PC-3 (cell line): ENCODE data around the gene MSI2. TPM values are rescaled to one million over a fixed set of nuclear protein-coding genes. Genes with fewer than 3 reads are reported as not detected.

Source experiments
- ATAC-seq: fragments of 200-7000 bp; cut with Tn5 transposase; 2 replicates; pipeline ENCODE4 v1.9.1; 2020; ENCODE audit warnings: mild to moderate bottlenecking, moderate library complexity
- BruUV-seq: library from RNA; stranded (reverse); fragments of 400-500 nt; replicated peaks from 2 replicates; lab custom pipeline; 2021; lab: Mats Ljungman, UMichigan
- CTCF ChIA-PET: fragments of 300-600 bp; sonication (Branson Sonifier 250); formaldehyde crosslinking; loops from one replicate; lab custom pipeline; 2022; ENCODE audit warnings: antibody characterized with exemption; lab: Charles Lee
- POLR2A ChIA-PET: fragments of 300-600 bp; sonication (Branson Sonifier 250); formaldehyde crosslinking; loops from one replicate; lab custom pipeline; 2022; ENCODE audit warnings: antibody characterized with exemption; ENCODE audit not compliant: unreplicated experiment; lab: Charles Lee
- DNase-seq: peaks from one replicate; pipeline ENCODE4 v3.0.0-alpha.2; 2015
- H2AFZ ChIP-seq: fragments of 300-600 bp; sonication (generic); 2 replicates; pipeline ENCODE4 v1.6.0; 2016; ENCODE audit warnings: antibody characterized with exemption, low read length
- H3F3A ChIP-seq: fragments of 300-600 bp; sonication (generic); one replicate; pipeline ENCODE4 v1.6.0; 2017; ENCODE audit warnings: antibody characterized with exemption, low read length, control low read depth, mild to moderate bottlenecking; ENCODE audit not compliant: unreplicated experiment
- H3K27ac ChIP-seq: fragments of 300-600 bp; sonication (generic); 2 replicates; pipeline ENCODE4 v1.5.1; 2016; ENCODE audit warnings: mild to moderate bottlenecking, low read length
- H3K27me3 ChIP-seq: fragments of 300-600 bp; sonication (generic); 2 replicates; pipeline ENCODE4 v1.6.1; 2016; ENCODE audit warnings: low read length, mixed read lengths
- H3K36me3 ChIP-seq: fragments of 300-600 bp; sonication (generic); 2 replicates; pipeline ENCODE4 v1.6.1; 2016; ENCODE audit warnings: low read depth, mixed run types, low read length, mixed read lengths
- H3K4me1 ChIP-seq: fragments of 300-600 bp; sonication (generic); 2 replicates; pipeline ENCODE4 v1.5.1; 2016; ENCODE audit warnings: low read length; ENCODE audit not compliant: insufficient read depth
- H3K4me2 ChIP-seq: fragments of 300-600 bp; sonication (generic); 2 replicates; pipeline ENCODE4 v1.6.0; 2016; ENCODE audit warnings: low read length
- H3K4me3 ChIP-seq: fragments of 300-600 bp; sonication (generic); 2 replicates; pipeline ENCODE4 v1.5.1; 2016; ENCODE audit warnings: mild to moderate bottlenecking, low read length, mixed read lengths
- H3K79me2 ChIP-seq: fragments of 300-600 bp; sonication (generic); 2 replicates; pipeline ENCODE4 v1.6.1; 2017; ENCODE audit warnings: low read length, mixed read lengths
- H3K9ac ChIP-seq: fragments of 300-600 bp; sonication (generic); 2 replicates; pipeline ENCODE4 v1.6.0; 2016; ENCODE audit warnings: mild to moderate bottlenecking, low read length
- H3K9me2 ChIP-seq: fragments of 300-600 bp; sonication (generic); replicated peaks from 2 replicates; pipeline ENCODE4 v1.6.1; 2016; ENCODE audit warnings: mixed run types, low read length, mixed read lengths
- H3K9me3 ChIP-seq: fragments of 300-600 bp; sonication (generic); 2 replicates; pipeline ENCODE4 v1.6.1; 2016; ENCODE audit warnings: low read length, mixed read lengths
- H4K20me1 ChIP-seq: fragments of 300-600 bp; sonication (generic); 2 replicates; pipeline ENCODE4 v1.6.1; 2016; ENCODE audit warnings: low read length, mixed read lengths
- EZH2 ChIP-seq: fragments of 300-600 bp; sonication (generic); IDR thresholded peaks from one replicate; pipeline ENCODE4 v1.6.1; 2017; ENCODE audit warnings: antibody characterized with exemption, mild to moderate bottlenecking, low read length; ENCODE audit not compliant: unreplicated experiment
- EZH2phosphoT487 ChIP-seq: fragments of 300-600 bp; sonication (generic); IDR thresholded peaks from 2 replicates; pipeline ENCODE4 v1.6.1; 2018; ENCODE audit warnings: mild to moderate bottlenecking, antibody characterized with exemption, low read length, borderline replicate concordance
- intact Hi-C: fragments of 100-400 bp; cut with micrococcal nuclease; formaldehyde crosslinking; loops from 2 replicates; pipeline ENCODE4 v1.9.0; 2023
- total RNA-seq: library from RNA; depleted of rRNA; stranded (reverse); fragments of >200 nt; gene quantifications from 2 replicates; pipeline ENCODE4 v1.2.3, GENCODE V29; 2014
- TF ChIP-seq, protein P1 (sequence below): fragments of 300-600 bp; sonication (generic); conservative IDR thresholded peaks from 2 replicates; pipeline ENCODE4 v1.5.1; 2017; ENCODE audit warnings: antibody characterized with exemption, low read depth, mild to moderate bottlenecking, low read length

Gene MSI2
- total RNA-seq, 1 experiment from 2014 or later: 54.7 TPM

- DNase-seq: no peak
- Histone ChIP-seq H3K36me3 (no peaks in the 10 kb centered on the region), H3F3A (no peaks in the 10 kb centered on the region), H3K9me2 (no peaks in the 10 kb centered on the region), H3K9ac (no peak overlapping the region), H4K20me1 (no peaks in the 10 kb centered on the region), H3K79me2 (no peaks in the 10 kb centered on the region), H3K4me3 (no peak overlapping the region), H2AFZ (no peak overlapping the region), H3K4me2 (no peak overlapping the region), H3K27ac (no peak overlapping the region), H3K4me1 (no peaks in the 10 kb centered on the region), H3K9me3 (no peaks in the 10 kb centered on the region), H3K27me3 (no peaks in the 10 kb centered on the region)
- TF ChIP-seq, protein P1, sequence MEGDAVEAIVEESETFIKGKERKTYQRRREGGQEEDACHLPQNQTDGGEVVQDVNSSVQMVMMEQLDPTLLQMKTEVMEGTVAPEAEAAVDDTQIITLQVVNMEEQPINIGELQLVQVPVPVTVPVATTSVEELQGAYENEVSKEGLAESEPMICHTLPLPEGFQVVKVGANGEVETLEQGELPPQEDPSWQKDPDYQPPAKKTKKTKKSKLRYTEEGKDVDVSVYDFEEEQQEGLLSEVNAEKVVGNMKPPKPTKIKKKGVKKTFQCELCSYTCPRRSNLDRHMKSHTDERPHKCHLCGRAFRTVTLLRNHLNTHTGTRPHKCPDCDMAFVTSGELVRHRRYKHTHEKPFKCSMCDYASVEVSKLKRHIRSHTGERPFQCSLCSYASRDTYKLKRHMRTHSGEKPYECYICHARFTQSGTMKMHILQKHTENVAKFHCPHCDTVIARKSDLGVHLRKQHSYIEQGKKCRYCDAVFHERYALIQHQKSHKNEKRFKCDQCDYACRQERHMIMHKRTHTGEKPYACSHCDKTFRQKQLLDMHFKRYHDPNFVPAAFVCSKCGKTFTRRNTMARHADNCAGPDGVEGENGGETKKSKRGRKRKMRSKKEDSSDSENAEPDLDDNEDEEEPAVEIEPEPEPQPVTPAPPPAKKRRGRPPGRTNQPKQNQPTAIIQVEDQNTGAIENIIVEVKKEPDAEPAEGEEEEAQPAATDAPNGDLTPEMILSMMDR: no peak
- TF ChIP-seq EZH2phosphoT487 (no peak), EZH2 (no peak)
- POLR2A ChIA-PET: no interaction called here
- no TSS peak for BruUV-seq
- intact Hi-C loops: no loop called here
- ATAC-seq: no peak
- CTCF ChIA-PET: no interaction called here
These were observed 386.7 kb downstream of the MSI2 start for GRCh38 chr17:57643062-57643461.

GRCh38 chr17:57644326-57644725 is 388.0 kb downstream of the MSI2 start:
- Histone ChIP-seq H3K36me3 (no peaks in the 10 kb centered on the region), H3K27ac (no peak overlapping the region), H3K4me1 (no peaks in the 10 kb centered on the region), H3K79me2 (no peaks in the 10 kb centered on the region), H4K20me1 (no peaks in the 10 kb centered on the region), H2AFZ (no peak overlapping the region), H3K27me3 (no peaks in the 10 kb centered on the region), H3F3A (no peaks in the 10 kb centered on the region), H3K9me3 (no peaks in the 10 kb centered on the region), H3K9ac (no peak overlapping the region), H3K9me2 (no peaks in the 10 kb centered on the region), H3K4me2 (no peak overlapping the region), H3K4me3 (no peak overlapping the region)
- TF ChIP-seq, protein P1: no peak
- TF ChIP-seq EZH2phosphoT487 (no peak), EZH2 (no peak)
- ChIA-PET CTCF (no interaction called here), POLR2A (no interaction called here)
- BruUV-seq: no TSS peak
- intact Hi-C loops: no loop called here
- DNase-seq (no peak), ATAC-seq (no peak)

GRCh38 chr17:57645950-57646665 is 389.8 kb downstream of the MSI2 start:
- Histone ChIP-seq H3K79me2 (no peaks in the 10 kb centered on the region), H3K36me3 (no peaks in the 10 kb centered on the region), H3K4me1 (no peaks in the 10 kb centered on the region), H3K9me3 (no peaks in the 10 kb centered on the region), H3K9ac (no peak overlapping the region), H3K27ac (no peak overlapping the region), H4K20me1 (no peaks in the 10 kb centered on the region), H3K4me3 (no peak overlapping the region), H3K4me2 (no peak overlapping the region), H3K27me3 (no peaks in the 10 kb centered on the region), H3K9me2 (no peaks in the 10 kb centered on the region), H2AFZ (no peak overlapping the region), H3F3A (no peaks in the 10 kb centered on the region)
- intact Hi-C loops: no loop called here
- DNase-seq (no peak), ATAC-seq (no peak)
- TF ChIP-seq EZH2phosphoT487 (no peak), EZH2 (no peak)
- TF ChIP-seq, protein P1: no peak
- no TSS peak for BruUV-seq
- POLR2A ChIA-PET: no interaction called here
- CTCF ChIA-PET: no interaction called here
